ENCODE measurements around the gene PTH.

Gene PTH

DNA sequence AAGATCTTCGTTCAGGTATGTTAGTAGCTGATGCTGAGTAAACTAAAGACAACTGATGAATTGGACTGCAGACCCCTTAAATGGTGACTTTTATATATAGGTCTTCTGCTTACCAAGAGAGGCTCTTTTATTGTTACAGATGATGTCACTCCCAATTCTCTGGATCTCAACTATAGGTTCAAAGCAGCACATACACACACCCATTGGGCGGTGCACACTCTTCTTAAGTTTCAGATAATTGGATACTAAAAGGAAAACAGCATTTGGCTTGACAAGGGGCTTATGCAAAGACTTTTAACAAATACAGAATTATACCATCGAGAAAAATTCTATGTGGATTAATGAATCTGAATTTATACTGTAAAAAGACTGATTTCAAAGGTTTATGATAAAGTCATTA, at the start of gene PTH:
TSS of gene PTH (minus strand) at position 69 of the 400 bp plus-strand sequence. CDS start 3,142 bp downstream, outside the sequence.
- no peak for DNase-seq (ENCODE audit: low read depth, low spot score)

DNA sequence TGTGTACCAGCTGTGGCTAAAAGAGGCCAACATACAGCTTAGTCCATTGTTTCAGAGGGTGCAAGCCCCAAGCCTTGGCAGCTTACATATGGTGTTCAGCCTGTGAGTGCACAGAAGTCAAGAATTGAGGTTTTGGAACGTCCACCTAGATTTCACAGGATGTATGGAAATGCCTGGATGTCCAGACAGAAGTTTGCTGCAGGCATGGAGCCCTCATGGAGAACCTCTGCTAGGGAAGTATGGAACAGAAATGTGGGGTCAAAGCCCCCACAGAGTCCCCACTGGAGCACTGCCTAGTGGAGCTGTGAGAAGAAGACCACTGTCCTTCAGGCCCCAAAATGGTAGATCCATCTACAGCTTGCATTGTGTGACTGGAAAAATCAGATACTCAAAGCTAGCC, 42.2 kb upstream of the PTH start:
- DNase-seq (ENCODE audit: low read depth, low spot score), result no peak

DNA sequence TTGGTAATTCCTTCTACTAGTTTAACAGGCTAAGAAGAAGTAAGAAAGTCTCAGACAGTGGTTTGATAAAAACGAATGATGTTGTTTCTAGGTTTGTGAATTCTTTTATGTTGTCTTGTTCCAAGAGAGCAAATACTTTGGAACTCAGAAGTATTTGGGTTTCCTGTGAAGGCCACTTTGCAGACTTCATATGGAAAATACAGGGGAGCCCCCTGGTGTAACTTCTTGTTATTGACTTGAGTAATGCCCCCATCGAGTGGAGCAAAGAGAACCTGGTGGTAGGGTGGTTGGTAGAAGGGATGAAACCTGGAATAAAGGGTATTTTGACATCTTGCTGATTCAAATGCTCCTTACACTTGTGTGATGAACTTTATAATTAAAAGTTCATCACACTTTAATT, 40.0 kb upstream of the PTH start:
- peak; percentile 5 for DNase-seq (ENCODE audit: low read depth, low spot score)

DNA sequence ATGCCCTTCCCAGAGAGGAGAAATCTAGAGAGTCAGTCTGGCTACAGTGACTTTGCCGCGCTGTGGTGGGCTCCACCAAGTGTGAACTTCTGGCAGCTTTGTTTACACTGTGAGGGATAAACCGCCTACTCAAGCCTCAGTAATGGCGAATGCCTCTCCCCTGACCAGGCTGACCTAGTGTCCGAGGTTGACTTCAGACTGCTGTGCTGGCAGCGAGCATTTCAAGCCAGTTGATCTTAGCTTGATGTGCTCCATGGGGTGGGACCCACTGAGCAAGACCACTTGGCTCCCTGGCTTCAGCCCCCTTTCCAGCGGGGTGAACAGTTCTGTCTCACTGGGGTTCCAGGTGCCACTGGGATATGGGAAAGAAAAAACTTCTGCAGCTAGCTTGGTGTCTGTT, 38.6 kb upstream of the PTH start:
- no peak for DNase-seq (ENCODE audit: low read depth, low spot score)

DNA sequence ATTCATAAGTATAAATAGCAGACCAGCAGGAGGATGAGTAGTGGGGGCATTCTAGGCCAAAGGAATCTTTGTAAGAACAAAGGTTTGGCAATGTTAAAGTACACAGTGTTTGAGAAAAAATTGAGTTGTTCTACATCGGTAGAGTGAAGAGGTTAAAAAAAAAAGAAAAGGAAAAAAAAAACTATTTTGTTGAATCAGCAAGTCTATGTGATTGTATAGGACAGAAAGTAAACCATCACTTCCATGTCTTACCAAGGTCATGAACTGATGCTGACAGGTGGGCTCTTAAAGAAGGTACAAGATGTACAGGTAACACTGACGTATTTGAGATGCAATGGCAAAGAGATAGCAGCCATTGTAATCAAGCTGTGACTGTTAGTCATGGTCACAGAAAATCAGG, 29.5 kb upstream of the PTH start:
- DNase-seq (ENCODE audit: low read depth, low spot score), result no peak

DNA sequence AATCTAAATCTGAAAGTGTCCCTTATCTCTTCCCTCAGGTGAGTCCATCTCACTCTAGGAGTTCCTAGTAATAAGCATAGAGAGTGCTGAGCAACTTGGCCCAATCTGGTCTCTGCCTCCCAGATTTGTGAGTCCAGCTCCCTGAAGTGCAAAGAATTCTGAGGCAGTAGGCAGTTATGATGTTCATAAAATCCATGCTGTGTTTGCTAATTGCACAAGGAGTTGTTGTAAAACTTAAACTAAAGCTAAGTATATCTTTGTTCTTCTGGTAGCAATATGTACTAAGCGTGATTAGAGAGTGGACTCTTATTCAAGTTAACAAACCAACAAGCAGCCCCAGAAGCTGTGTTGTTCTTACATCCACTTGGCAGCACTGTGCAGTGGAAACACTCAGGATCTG, 7.6 kb upstream of the PTH start:
- DNase-seq (ENCODE audit: low read depth, low spot score), result no peak

DNA sequence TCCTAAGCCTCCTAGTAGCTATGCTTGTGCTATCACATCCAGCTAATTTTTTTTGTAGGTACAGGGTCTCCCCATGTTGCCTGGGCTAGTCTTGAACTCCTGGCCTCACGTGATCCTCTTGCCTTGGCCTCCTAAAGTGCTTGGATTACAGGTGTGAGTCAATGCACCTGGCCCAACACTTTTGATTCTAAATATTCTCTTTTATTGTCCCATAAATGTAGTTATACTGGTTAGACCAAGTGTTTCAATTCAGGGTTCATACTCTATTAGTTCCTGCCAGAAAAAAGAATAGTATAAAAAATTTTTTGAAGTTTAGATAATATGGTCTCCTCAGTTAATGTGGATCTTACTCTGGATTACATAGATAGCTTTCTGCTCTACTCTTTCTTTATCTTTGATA, 6.7 kb upstream of the PTH start:
- DNase-seq (ENCODE audit: low read depth, low spot score), result no peak

DNA sequence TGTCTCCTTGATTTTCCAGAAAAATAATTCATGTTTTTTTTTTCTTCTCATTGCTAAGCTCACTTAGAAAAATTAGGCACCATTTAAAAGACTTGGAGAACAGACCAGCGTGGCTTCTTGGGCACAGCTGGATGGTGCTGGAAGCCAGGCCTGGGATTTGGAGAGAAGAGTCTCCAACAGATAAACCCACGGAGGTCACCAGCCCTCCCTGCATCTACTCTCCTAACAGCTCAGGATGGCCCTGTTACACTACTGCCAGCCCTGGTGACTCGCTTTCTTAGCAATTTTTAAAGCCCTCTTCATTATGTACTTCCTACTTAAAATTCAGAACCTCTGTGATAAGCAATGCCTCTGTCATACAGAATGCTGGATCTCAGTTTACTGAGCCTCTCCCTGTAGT, 1.7 kb downstream of the PTH start:
- DNase-seq (ENCODE audit: low read depth, low spot score), result no peak

DNA sequence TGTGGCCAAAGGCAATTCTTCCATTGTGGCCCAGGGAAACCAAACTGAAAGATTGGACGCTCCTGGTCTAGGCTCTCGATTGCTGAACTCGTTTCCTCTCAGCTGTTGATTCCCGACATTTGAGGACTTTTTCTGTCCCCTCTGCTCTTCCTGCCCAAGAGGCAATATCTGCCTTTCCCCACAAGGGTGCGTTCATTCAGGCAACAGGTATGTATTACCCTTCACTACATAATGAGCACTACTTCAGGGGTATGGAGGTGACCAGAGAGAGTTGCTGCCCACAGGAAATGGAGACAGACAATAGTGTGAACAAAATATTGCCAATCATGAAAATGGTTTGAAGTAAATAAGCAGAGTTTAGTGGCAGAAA, 8.2 kb downstream of the PTH start:
- no peak for DNase-seq (ENCODE audit: low read depth, low spot score)

DNA sequence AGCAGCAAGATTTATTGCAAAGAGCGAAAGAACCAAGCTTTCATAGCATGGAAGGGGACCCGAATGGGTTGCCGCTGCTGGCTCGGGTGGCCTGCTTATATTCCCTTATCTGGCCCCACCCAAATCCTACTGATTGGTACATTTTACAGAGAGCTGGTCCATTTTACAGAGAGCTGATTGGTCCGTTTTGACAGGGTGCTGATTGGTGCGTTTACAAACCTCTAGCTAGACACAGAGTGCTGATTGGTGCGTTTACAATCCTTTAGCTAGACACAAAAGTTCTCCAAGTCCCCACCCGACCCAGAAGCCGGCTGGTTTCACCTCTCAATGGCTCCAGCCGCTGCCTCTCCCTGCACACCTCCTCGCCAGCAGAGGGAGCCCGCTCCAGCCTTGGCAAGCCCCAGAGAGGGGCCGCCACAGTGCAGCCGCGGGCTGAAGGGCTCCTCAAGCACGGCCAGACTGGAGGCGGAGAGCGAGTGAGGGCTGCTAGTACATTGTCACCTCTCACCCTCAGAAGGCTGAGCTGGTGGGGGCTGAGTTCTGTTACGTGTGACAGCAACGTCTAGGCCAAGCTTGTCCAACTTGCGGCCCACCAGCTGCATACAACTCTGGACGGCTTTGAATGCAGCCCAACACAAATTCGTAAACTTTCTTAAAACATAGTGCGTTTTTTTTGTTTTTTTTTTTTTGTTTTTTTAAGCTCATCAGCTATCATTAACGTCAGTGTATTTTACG, 8.7 kb downstream of the PTH start:
- no peak for DNase-seq (ENCODE audit: low read depth, low spot score)

DNA sequence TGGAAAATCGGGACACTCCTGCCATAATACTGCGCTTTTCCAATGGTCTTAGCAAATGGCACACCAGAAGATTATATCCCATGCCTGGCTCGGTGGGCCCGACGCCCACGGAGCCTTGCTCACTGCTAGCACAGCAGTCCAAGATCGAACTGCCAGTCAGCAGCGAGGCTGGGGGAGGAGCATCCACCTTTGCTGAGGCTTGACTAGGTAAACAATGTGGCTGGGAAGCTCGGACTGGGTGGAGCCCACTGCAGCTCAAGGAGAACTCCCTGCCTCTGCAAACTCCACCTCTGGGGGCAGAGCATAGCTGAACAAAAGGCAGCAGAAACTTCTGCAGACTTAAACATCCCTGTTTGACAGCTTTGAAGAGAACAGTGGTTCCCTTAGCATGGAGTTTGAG, 15.6 kb downstream of the PTH start:
- DNase-seq (ENCODE audit: low read depth, low spot score), result no peak

DNA sequence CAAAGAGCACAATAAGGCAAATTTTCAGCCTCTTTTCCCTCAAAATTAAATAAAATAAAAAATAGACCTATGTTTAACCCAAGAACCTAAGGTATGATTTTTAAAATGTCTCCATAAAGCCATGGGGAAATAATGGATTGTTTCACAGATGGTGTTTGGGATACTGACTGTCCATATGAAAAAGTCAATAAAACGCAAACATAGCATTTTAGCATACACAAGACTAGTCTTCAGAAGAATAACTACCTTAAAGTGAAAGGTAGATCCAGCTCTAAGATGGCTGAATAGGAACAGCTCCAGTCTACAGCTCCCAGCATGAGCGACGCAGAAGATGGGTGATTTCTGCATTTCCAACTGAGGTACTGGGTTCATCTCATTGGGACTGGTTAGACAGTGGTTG, 16.1 kb downstream of the PTH start:
- DNase-seq (ENCODE audit: low read depth, low spot score), result no peak

DNA sequence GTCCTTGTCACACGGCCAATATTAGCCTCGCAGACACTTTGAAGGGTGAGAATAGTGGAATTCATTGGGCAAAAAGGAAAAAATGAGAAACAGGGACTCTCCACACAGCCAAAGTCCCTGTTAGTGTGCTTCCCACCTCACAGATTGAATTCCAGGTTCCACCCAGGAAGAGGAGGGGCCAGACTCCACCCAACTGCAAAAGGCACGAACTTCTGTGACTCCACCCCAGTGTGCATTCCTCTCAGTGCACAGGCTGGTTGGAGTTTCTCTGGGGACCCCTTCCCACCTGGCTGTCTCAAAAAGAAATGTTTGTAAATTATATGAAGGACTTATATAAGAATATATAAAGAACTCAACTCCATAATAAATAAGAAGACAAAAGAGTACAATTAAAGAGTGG, 20.7 kb downstream of the PTH start:
- DNase-seq (ENCODE audit: low read depth, low spot score), result no peak

DNA sequence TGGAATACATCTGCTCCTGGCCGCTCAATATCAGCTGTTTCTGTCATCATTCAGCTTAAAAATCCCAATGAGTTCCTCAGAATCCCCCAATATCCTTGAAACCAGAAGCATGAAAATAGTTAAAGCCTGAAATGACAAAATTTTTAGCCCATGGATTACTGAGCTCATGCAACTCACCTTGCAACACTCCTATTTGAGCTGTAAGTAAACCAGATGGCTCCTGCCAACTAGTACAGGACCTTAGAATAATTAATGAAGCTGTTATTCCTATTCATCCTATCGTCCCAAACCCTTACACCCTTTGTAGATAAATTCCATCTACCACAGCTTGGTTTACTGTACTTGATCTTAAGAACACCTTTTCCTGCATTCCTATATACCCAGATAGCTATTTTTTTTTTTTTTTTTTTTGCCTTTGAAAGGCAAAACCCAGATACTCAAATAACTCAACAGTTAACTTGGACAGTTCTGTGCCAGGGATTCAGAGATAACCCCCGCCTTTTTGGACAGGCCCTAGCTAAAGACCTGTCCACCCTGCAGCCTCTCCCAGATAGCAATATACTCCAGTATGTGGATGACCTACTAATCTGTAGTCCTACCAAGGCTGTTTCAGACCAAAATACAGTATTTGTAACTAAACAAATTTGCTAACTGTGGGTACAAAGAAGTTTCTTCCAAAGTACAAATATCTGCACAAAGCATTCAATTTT, 22.6 kb downstream of the PTH start:
- DNase-seq (ENCODE audit: low read depth, low spot score), result no peak

DNA sequence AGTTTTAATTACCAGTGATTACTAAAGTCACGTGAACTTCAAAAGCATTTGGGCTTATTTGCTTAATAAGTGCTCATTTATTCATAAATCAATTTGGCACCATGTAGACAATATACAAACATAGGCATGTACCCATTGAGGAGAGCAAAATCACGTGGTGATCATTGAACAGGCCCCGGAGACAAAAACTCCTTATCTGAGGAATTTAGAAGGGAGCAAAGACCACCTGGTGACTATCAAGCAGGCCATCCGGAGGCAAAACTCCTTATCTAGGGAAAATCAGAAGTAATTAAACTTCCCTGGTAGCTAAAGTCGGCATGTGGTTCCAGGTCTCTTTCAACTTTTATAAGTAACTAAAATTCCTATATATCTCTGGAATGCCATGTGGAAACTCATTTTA, 27.0 kb downstream of the PTH start:
- no peak for DNase-seq (ENCODE audit: low read depth, low spot score)

DNA sequence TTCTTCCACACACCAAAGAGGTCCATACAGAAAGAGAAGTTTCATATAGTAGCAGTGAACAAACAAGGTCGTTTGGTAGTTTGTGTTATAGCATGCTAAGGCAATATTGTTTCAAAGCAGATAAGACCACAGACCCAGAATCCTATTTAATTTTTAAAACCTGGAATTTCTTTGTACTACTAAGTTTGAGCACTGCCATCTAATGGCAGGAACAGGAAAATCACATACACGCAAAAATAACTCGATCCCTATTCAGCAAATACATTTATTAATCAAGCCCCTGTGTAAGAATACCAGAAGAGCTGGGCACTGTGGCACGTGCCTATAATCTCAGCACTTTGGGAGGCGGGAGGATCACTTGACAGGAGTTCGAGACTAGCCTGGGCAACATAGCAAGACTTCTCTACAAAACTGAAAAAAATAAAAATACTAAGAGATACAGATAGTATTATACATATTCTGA, 29.9 kb downstream of the PTH start:
- peak; percentile 61 for DNase-seq (ENCODE audit: low read depth, low spot score)

DNA sequence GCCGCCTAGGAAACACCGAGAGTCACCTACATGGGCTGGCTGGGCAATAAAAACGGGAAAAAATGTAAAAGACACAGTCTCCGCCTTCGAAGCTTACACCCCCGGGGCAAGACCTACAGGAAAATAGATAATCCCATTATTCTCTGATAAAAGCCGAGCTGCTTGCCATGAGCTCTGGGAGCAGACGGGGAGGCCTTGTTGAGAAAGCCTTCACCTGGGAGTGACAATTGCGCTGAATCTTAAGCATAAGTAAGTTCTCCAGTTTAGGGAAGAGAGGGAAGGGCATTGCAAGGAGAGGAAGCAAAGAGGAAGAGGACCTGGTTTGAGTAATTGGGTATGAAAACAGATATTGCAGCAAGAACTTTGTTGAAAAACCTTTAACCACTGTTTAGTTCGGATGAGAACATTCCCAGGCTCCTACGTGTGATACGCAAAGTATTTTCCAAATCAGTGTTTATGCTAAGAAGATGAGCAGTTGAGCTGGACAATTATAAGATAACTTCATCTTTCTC, 32.0 kb downstream of the PTH start:
- DNase-seq (ENCODE audit: low read depth, low spot score), result no peak

DNA sequence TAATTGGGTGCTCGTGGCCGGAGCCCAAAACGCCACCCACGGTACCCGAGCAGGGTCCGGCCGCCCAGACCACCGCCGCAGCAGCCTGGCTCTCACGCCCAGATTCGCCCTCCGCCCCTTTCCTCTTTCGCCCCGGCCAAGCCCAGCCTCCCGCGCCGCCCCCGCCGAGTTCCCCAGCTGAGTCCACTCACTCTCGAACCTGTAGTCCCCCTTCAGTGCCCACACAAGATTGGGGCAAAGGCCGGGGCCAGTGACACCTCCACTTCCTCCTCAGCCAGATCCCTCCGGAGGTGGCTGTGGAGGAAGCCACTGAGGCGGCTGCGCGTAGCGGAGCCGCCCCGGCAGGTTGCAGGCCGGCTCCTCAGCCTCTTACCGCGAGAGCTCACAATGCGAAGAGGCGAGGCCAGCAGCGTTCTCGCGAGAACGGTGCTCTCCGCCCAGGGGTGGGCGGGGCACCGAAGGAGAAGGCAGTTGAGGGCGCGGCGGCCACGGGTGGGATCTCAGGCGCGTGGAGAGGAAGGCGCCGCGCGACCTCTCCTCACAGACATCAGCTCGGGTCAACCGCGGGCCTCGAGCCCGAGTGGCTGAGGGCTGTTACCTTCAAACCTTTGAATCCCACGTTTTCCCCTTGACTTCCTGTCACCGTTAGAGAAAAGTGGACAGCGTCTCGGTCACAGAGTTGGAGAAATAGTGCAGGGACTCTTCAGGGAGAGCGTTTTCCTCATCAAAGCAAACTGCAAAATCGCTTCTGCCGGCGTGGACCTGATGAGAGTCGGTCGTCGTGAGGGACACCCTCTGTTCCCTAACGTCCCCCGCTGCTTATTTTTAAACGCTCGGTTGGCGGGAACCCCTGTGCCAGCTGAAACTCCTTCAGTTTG, 32.7 kb downstream of the PTH start, which contains the start of gene BTBD10:
TSS of gene BTBD10 (minus strand) at position 322 of the 878 bp plus-strand sequence. CDS start 18,098 bp downstream, outside the sequence.
- peak; percentile 99 for DNase-seq (ENCODE audit: low read depth, low spot score)

DNA sequence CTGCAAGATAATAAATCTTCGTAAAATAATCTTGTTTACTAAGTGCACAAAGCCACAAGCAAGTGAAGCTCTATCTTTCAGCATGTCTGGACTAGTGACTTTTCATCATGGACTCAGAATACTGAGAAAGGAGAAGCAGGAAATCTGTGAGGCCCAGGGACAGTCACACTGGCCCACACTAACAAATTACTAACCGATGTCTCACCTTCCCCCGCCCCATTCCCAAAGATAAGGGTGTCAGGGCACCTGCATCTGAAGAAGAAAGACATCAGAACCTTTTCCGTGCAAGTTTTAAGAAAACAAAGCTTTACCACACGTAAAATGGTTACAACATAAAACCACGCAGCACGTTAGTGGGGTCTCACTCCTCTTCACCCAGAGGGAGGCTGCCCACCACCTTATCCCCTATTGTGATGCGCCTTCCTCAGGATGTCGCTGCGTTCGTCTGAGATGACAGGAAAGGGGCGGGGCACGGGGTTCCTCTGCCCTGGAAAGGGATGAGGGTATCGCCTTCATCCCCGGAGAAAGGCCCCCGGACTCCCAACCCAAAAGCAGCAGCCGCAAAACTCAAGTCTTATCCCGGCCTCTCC, 33.4 kb downstream of the PTH start:
- DNase-seq (ENCODE audit: low read depth, low spot score), result peak; percentile 40

DNA sequence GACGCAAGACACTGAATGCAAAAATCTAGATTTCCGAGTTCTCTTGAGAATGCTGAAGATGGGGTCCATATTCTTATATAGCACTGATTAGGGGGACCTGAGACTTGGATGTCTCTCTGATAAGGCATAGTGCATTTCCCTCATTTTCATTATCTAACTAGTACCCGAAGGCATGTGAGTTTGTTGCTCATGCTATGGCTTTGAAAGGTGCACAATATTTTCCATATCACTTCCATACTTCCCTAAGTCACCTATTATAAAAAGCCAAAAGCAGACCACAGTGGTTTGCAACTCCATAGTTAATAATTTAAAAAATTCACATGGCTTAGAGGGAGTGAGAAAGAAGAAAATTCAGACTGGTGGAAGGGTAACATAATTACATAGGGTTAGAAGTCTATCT, 34.5 kb downstream of the PTH start:
- no peak for DNase-seq (ENCODE audit: low read depth, low spot score)

DNA sequence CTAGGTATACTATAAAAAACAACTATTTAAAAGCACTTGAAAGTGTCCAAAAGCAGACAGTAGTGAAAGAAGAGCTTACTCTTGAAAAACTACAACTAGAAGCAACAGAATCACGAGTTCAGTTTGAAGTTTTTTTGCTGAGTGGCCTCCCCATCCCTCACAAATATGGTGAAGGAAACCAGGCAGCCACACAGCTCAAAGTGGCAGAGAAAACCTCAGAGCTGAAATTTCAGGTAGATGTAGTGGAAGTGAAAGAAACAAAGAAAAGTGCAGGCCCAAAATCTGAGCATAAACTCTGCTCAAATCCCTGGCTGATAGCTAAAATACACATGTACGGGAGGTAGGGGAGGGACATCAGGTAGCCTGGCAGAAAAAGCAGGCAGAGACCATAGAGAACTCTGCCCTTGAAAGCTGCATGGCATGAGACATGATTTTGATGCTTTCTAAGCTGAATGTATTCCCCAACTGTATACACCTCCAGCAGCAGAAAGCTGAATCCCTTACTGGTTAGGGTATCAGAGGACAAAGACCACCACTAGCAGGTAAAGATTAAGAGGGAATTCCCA, 44.9 kb downstream of the PTH start:
- no peak for DNase-seq (ENCODE audit: low read depth, low spot score)
